NCI-H1436 treated with DMSO at 0.1 percent for 48 hours (cell line): Measurements from ENCODE around the gene GABRA6.
"Not testable (repeated sequence)": the region's sequence is repeated elsewhere in the genome, so short reads cannot be mapped to it uniquely, and the experiment has no call there.

Experiments used
- DNase-seq: peaks from one replicate; lab custom pipeline; 2025; lab: John Stamatoyannopoulos, UW

The GABRA6 gene

DNA sequence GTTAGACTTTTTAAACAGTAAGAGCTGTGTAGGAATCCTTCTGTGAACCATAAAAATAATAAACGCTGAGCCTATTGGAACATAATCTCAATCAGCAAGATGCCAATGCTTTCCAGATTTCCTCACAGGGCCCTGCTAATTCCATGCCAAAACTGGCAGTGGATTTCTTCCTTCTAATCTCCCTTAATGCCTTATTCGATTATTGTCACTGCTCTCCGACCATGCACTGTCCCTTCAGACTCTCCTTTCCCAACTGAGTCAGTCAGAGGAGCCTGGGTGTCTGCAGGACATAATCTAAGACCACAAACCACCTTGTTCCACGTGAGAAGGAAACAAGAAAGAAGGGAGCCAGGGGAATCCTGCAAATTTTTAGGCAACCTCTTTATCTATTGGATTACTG is at the start of gene GABRA6:
TSS of gene GABRA6 (plus strand) at position 261 of the 400 bp plus-strand sequence. CDS start 269 bp downstream, outside the sequence.
- DNase-seq, result no peak

DNA sequence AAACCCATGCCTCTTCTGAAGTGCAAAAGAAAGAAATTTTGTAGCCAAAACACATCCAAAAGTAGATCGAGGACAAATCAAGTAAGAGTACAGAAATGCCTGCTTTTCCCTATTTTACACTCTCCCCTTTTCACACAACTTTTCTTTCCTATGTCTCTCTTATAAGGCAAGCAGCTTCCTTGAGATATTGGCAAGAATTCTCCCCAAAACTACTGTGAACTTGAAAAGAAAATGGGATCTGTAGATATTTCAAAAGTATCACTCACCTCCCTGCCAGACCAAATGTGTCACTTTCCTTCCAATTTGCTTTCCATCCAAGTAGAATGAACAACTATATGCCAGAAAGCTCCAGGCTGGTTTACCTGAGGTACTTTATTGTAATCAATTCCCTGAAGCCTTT is 47.9 kb upstream of the GABRA6 start:
- DNase-seq, result no peak

DNA sequence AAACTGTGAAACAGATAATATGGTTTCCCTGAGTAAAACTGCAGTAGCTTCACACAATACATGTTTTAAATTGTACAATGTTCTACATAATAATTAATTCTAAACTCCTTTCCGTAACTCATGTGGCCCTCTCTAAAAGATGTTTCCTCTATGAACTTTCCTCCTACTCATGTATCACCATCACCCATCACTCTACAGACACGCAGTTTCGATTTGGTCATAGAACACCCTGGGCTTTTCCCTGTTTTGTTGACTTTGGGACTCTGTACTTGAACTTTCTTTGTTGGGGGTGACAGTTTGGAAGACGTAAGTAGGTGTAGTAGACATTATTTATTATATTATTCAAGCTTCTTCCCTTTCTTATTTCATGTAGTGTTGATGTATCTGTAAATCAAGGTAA is 44.1 kb upstream of the GABRA6 start:
- DNase-seq, result no peak

DNA sequence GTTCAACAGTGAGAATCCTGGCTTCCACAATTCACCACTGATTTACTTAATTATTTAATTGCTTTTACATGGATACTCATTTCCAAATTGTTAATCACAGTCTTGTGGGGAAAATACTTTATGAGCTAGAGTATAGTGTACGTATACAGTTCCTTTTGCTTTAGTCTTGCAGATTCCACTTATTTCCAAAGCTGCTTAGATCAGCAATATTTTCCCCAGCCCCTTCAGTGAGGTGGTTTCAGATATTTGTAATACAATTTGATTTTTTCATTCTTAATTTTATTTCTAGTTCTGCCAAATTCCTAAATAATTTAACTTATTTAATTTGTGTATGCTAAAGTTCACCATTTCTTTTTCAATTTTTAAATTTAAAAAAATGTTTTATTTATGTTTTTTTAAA is 40.3 kb upstream of the GABRA6 start:
- DNase-seq, result no peak

DNA sequence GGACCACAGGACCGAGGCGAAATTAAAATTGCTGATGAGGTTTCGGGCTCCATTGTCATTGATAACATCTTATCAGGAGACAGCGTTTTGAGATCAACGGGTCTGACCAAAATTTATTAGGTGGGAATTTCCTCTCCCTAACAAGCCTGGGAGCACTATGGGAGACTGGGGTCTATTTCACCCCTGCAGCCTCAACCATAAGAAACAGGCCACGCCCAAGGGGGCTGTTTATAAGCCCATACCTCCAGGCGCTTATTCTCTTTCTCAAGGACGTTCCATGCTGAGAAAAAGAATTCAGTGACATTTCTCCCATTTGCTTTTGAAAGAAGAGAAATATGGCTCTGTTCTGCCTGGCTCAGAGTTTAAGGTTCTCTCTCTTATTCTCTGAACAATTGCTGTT is 33.6 kb upstream of the GABRA6 start:
- not testable (repeated sequence) for DNase-seq

DNA sequence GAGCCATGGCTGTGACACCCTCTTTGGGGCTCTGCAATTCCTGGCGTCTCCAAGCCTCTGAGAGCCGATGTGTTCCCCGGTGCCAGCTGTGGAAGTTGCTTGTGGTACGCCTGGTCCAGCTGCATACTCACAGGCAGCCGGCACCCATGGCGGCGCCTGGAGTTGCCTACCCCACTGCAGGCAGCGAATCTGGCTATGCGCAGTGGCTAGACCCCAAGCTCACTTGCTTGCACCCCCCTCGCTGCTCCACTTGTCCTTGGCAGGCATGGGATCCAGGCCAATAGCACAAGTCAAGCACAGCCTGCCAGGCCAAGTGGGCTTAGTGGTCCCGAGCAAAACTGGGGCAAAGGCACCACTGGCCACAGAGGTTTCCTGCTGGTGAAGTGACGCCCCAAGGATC is 24.7 kb upstream of the GABRA6 start:
- no peak for DNase-seq

DNA sequence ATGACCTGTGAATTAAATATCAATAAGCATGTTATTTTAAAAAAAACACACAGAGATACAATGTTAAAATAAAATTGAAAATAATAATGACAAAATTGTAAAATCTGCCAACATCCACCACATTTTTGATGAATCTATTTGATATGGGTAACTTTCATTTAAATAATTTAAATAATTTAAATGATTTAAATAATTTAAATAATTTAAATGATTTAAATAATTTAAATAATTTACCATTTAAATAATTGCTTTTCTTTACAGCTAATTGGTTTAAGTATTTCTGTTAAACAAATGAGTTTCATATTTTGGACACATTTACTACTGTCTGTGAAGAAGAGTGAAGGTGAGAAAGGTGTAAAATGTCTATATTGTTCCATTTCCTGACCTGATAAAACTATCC is 22.1 kb upstream of the GABRA6 start:
- DNase-seq, result no peak

DNA sequence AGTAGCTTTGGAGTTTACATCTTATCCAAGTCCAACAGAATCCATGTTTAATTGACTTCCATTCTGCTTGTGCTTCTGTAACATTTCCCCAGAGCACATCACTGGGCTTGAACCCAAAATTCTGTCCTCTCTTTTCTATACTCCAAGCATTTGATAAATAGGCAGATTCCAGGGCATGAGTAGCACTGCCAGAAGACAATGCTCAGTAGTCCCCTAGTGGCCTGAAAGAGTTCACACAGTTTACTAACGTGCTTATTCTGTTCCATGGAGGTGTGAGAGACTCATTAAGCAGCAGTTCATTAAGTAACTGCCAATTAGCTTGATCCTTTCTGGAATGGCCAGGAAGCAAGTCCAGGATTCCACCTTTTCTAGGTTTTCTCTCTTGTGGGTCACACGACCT is 9.4 kb upstream of the GABRA6 start:
- no peak for DNase-seq

DNA sequence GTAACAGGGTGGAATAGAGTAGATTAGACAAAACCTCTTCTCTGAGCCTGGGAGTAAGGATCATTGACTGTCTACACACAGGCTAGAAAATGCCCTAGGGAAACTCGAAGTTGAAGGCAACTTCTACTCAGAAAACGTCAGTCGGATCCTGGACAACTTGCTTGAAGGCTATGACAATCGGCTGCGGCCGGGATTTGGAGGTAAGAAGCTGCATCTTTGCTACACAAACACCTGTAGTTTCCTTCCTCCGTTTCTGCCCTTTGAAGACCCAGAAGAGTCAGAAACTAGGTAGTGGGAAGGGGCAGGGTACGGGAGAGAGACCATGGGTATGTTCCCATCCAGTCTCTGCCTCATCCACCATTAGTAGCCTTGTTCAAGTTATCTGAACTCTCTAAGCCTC is 628 bp downstream of the GABRA6 start:
- no peak for DNase-seq

DNA sequence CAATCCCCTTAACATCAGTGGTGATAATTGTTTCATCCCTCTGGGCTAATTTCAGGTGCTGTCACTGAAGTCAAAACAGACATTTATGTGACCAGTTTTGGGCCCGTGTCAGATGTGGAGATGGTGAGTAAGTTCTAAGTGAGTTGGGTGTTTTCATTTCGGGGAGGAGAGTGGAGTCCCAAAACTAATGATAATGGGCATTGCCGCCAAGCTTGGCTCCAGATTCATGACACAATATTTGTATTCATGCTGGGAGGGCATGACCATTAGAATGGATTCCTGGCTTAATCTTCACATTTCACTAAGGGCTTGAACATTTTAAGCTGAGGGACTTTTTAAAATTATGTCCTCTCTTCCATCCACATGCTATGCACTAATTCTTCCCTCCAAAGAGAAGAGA is 1.4 kb downstream of the GABRA6 start:
- DNase-seq, result no peak

DNA sequence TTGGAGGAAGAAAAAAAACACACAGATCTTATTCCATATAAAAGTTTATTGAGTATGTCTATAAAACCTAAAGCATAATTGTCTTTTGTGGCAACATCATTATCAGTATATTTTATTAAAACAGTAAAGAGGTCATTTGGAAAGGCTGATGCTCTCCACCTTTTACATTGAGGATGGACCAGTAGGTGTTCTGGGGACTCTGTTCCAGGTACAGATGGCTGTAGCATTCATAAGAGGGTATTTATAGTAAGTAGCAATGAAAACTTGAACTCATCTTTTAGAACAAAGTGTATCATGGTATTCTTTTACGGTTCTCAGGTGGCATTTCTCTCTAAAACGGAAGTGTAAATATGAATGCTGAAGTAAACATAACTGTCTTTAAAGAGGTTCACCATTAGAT is 1.8 kb downstream of the GABRA6 start:
- DNase-seq, result no peak

DNA sequence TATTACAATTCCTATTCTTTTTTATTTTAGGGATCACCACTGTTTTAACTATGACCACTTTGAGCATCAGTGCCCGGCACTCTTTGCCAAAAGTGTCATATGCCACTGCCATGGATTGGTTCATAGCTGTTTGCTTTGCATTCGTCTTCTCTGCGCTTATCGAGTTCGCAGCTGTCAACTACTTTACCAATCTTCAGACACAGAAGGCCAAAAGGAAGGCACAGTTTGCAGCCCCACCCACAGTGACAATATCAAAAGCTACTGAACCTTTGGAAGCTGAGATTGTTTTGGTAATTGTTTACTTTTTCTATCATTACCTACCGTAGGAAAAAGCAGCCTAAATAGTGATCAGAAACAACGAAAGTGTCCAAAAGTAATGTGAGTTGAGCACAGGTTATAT is 6.4 kb downstream of the GABRA6 start:
- DNase-seq, result no peak

DNA sequence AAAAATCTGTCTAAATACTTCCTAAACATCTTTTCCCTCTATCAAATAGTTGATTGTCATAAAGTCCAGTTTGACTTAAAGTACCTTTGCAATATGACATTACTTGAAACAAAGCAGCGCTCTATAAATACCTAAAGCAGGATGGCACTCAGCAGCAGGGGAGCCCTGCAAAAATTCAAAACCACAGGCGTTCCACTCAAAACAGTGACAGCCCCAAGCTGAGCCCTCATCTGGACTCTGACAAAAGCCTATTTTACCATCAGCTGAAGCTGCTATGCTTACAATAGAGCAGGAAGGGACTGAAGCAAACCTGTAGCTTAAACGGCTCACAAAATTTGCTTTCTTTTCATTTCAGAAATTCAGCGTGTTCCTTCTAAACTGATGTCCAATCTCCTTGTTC is 11.5 kb downstream of the GABRA6 start:
- DNase-seq, result no peak

DNA sequence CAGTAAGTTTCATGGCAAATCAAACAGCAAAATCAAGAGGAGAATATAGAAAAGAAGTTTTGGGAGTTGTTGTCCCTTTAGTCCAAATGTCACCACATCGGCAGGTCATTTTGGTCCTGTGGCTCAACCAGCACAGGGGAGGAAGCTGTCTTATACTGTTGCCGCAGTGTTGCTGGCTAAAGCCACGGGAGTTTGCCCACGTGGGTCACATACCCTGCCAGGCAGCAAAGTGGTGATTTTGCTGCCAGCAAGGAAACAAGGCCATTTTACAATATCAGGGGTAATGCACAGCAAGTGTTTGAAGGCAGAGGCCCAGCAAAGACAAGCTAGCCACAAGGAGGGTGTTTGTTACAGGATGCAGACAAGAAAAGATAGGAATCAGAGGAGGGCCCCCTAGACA is 14.5 kb downstream of the GABRA6 start:
- DNase-seq, result no peak

DNA sequence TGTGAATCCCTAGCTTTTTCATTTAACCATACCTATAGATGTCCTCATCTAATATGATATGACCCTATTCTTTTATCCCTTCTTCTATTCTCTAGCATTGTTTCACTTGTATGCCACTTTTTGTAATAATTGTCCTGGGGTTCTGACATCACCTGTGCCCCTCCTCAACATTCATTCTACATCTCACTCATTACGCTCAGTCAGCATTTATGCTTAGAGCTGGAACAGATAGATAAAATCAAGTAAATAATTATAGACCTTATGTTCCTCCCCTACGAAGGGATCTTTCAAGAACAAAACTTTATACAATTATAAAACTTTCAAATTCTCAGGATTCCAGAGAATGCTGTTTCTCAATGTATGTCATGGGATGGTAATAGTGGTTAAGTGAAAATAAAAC is 18.0 kb downstream of the GABRA6 start:
- no peak for DNase-seq

DNA sequence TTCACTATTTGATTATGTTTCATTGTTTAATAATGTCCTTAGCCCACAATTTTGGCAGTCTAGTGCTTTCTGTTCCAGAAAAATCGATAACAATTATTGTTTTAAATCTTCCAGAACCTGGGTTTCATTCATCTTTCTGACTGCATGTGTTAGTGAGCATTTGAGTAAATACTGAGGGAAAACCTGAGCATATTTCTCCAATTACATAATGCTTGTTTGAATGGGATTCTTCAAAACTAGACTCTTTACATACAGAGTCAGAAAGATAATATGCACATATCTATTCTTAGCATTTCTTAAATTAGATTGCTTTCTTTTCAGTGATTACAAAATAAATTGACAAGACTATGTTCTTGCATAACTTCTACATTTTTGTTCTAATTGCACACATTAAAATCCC is 21.9 kb downstream of the GABRA6 start:
- no peak for DNase-seq

DNA sequence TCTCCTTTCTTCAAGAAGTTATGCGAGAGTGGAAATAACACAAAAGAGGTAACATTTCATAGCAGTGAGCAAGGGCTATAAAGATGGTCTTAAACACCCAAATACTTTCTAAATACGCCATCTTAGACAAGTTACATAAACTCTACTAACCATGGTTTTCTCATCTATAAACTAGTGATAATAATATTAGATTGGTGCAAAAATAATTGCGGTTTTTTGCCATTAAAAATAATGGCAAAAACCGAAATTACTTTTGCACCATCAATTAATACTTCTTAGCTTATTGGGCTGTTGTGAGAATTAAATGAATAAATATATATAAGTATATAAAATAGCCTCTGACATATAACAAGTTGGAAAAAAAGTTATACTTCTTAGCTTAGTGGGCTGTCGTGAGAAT is 23.7 kb downstream of the GABRA6 start:
- DNase-seq, result no peak

DNA sequence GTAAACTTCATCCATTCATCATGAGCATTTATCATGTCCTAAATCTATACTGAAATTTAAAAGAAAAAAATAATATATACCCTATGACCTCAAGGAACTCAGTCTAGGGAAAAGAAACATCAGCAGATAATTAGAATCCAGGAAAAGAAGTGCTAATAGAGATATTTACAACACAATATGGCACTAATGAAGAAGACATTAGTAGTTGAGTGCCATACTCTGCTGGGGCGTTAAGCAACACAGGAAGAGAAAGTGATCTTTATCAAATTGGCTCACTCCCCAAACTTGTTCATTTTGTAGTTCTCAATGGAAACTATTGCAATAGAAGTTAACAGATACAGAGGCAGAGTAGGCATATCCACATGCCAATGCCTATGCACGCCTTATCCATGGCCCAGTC is 27.5 kb downstream of the GABRA6 start:
- DNase-seq, result no peak

DNA sequence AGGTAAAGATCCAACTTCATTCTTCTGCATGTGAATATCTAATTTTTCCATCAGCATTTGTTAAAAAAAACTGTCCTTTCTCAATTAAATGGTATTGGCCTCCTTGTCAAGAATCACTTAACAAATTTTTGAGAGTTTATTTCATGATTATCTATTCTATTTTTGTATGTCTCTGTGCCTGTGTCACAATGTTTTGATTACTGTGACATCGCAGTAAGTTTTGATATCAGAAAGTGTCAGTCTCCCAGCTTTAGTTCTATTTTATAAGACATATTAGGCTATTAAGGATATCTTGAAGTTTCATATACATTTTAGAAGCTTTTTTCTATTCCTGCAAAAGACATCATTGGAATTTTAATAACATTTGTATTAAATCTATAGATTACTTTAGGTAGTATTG is 33.6 kb downstream of the GABRA6 start:
- DNase-seq, result no peak

DNA sequence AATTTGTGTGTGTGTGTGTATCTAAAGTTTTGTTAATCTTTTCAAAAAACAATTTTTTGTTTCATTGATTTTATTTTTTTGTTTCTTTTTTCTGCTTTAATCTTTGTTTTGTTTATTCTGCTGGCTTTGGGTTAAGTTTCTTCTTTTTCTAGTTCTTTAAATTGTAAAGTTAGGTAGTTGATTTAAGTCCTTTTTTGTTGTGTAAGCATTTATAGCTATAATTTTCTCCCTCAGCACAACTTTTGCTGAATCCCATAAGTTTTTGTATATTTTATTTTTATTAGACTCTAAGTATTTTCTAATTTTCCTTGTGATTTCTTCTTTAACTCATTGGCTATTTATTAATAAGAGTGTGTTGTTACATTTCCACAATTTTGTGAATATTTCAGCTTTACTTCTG is 34.9 kb downstream of the GABRA6 start:
- DNase-seq, result no peak

DNA sequence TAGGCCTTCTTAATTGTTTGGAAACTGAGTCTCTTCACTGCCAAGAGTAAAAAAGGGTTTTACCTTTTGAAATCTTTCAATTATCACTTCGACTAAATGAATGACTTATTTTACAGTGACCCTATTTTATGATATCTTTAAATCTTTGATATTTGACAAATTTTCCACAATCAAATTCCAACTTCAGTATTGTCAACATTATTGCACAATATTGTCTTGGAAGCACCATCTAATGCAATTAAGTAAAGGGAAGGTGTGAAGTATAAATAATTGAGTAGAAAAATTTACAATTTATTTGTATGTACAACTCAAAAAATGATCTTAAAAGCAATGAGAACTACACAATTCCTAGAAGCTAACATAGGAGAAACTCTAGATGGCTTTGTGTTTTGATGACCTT is 49.2 kb downstream of the GABRA6 start:
- no peak for DNase-seq

DNA sequence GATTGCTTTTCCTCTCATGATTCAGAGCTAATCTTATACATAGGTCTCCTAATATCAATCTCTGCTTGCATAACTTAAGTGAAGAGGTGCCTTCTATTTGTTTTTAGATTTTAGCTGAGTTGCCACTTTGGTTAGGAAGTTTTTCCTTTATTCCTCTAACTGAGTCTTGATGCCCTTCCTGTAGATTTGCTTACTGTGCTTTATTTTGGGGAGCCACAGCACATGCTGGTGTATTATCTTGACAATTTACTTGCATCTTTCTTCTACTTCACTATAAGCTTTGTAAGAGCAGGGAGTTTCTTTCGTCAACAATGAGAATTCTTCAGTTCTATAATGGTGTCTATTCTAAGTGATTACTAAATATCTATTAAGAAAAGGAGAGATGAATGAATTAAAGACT is 54.9 kb downstream of the GABRA6 start:
- DNase-seq, result no peak

DNA sequence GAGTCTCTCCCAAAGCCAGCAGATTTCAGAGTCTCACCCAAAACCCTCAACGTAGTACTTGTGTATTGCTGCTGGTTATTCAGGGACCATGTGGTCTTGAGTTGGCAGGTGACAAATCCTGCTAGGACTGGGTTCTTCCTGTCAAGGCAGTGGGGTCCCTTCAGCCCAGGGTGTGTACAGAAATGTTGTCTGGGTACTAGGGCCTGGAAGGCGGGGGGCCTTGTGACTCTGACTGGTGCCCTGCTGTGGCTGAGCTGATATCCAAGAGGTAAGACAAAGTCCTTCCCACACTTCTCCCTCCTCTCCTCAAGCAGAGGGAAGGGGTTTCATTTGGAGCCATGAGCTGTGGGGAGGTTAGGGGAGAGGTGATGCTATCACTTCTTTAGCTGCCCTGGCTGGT is 58.8 kb downstream of the GABRA6 start:
- no peak for DNase-seq

DNA sequence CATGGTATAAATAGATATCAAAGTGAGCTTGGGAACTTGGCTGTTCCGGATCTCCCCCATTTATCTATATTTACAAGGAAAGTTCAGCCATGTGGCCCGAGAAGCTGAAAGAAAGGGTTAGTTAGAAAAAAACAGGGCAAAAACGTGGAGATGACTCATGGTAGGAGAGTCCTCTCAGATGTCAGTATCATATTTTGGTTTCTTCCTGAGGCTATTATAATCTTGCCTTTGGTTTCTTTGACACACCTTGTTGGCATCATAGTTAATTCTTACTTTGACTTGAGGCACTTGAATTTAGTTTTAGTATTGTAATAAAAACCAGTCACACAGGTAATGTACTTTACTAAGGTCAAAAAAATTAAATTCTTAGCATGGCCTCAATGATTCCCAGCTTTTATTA is 59.9 kb downstream of the GABRA6 start:
- no peak for DNase-seq

DNA sequence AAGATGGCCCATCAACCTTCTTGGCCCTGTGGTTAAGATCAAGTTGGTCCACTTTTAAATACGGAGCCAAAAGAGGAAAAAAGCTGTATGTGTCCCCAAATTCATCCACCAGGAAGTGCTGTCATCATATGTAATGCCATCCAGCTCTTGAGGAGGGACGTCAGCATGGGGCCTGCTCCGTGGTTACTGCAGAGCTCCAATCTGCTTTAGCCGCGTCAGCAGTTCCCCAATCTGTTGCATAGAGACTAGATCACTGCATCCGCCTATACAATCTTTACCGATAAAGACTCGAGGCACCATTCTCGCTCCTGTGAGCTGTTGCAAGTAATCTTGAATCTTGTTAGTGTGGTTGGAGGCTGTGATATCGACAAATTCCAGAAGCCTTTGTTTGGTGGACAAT is 65.7 kb downstream of the GABRA6 start:
- DNase-seq, result no peak
